DMS 273 treated with DMSO at 0.1 percent for 48 hours (cell line): ENCODE measurements around the gene CIB2.

ENCODE experiments used
- DNase-seq: peaks from one replicate; lab custom pipeline; 2025; lab: John Stamatoyannopoulos, UW

The CIB2 gene

DNA sequence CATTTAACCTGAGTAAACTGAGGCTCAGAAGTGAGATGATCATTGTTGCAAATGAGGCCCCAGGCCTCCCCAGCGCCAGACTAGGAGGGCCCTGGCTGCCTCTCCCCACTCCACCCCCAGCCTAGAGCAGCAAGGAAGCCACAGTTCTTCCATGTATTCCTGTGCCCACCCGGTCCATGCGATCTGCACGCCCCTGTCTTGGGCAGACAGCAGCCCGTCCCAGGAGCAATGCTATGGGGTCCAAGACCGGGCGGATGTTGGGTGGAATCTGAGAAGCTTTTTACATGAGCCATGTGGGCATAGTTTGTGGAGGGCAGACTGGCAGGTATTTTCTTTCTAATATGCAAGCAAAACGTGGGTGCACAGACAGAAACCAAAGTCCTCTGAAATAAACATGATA lies 23.8 kb downstream of the CIB2 start:
- no peak for DNase-seq

DNA sequence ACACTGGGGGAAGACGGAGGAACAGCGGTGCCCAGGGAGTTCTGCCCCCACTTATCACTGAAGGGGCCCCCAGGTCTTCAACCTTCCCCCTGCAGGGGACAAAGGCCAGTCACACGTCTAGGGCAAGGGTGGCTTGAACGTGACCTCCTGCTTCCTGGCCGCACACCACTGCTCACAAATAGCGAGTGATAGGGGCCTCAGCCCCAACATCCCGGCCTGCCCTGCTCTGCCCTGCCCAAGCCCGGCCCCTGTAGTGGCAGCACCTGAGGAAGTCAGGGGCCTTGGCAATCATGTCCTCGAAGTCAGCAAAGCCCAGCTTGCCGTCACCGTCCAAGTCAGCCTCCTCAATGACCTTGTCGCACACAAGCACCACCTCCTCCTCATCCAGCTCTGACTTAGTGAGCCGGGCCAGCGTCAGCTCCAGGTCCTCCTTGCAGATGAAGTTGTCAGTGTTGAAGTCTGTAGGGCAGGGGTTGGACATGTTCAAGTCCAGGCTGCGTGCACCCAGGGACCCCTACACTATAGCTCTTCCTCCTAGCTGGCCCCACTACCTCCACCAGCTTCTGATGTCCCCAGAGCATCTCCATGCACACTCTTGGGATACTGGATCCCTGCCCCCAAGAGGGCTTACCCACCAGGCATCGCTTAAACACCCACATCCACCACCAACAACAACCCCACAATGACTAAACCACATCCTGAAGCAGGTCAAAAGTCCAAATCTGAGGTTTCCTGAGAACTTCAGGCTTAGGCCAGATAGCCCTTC lies 25.6 kb downstream of the CIB2 start:
- no peak for DNase-seq

DNA sequence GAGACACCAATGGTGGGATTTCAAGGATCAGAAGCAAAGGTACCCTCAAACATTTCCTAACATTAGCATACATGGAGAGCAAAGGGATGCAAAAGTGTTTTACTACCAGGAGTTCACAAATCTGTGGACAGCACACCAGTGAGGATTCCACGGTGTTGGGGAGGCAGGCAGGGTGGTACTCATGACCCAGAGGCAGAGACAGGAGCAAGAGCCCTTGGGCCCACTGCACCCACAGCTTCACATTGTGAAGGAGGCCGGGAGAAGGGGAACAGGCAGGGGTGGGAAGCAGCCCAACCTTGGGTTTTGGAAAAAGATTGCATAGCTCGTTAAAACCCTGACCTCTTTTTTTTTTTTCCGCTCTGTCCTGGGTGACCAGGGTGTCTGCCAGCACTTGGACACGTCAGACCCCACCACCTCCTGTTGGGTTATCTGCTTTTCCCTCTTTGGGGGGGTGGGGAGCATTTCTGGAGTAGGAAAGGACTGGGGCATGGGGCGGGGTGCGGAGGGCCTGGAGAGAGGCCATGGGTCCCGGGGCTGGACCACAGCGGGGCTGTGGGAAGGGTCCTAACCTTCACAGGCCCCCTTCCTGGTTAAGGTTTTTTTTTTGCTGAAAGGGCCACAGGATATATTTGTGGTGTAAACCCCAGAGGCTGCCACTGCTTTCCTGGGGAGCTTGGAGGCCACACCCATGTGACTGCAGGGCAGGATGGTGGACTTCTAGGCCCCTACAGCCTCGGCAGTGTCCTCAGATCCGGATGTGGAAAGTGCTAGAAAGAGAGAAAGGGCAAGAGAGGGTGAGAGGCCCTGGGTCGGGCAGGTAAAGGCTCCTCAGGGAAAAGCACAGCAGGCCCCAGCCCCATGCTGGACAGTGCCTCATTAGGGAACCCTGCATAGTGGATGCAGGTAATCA lies 26.4 kb downstream of the CIB2 start:
- DNase-seq: no peak

DNA sequence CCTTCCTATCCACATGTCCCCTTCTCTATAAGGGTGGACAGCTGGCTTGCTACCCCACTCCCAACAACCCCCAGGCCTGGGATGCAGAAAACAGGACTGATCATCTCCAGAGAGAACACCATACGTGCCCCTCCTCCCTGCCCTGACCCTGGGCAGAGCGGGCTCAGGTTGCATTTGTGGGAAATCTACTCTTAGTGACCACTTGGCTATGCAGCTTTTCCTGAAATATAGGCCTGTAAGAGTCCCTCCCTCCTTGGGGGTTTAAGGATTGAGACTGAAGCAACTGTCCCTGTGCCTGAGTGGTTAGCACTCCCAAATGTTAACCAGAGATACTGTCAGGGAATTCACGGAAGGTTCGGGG lies 27.1 kb downstream of the CIB2 start:
- DNase-seq: no peak

DNA sequence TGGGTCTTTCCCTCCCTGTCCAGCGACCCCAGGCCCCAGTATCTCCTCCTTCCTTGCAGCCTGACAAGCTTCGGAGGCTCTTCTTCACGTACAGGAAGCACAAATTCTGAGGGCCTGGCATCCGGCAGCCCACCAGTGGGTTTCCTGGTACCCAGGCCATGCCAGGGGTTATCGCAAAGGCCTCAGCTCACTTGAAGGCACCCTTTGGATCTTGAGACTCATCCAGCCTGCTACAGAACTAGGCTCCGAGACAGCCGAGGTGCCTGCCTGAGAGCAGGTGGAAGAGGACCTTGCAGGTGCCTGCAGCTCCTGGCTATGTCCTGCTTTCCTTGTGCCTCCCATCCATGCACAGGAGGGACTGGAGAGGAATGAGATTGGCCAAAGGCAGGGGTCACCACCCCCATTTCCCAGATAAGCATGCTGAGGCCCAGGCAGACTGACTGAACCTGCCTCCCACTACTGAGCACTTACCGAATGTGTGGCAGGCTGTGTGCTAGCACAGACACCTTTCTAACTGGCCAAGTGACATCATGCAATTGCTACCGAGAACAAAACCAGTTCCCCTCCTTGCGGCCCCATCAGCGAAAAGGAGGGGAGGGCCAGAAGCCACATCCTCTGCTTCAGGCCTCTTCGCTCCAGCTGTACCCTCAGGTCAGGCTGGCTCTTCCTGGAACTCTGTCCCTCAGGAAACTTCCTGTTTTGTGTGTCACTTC lies 27.7 kb downstream of the CIB2 start:
- no peak for DNase-seq

DNA sequence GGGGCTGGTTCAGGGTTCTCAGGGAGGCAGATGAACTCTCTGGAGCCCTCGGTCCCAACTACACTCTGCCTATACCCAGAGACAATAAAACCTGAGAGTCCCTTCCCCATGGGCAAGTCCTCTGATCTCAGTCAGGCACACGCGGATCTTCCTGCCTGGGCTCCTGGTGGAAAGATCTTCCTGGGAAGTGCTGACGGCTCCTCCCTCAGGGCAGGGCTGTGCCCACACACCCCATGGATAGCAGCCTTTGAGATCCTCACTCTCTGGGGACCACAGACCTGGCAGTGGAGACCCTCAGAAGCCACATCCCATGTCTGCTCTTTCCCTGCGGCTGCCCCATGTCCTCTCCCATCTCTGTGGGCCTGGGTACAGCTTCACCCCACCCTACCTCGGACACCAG lies 28.5 kb downstream of the CIB2 start:
- no peak for DNase-seq

DNA sequence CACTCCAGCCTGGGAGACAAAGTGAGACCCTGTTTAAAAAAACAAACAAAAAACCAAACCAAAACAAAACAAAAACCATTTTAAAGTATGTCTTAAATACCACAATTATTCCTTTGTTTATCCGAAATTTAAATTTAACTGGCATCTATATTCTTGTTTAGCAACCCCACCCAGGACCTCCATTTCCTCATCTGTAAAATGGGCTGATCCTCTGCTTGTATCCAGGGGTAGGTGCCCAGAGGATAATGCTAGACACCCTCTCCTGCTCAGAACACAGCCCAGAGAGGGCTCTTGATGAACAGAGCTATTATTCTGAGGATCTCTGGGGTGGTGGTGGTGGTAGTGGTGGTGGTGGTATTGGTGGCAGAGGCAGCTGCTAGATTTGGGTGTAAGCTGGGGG lies 29.0 kb downstream of the CIB2 start:
- DNase-seq: no peak

DNA sequence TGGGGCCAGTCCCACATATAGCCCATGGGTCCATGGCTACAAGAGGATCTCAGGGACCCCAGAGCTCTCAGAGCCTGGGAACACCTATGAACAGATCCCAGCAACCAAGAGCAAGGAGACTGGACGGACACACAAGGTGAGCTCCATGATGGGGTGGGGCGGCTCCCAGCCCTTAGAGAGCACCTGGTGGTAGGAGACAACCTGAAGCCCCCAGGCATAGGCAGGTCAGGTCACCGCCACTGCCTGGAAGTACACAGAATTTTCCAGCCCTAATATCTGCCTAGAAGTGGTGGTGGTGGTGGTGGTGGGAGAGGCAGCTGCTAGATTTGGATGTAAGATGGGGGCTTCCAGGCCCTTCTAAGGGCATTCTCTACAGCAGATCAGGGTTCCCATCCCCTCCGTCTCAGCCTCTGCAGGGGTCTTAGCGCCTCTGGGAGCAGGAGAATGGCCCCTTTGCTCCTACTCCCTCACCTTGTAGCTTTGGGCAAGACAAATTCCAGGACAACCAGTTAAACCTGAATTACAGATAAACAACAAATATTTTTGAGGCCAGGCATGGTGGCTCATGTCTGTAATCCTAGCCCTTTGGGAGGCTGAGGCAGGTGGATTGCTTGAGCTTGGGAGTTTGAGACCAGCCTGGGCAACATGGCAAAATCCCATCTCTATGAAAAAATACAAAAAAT lies 29.7 kb downstream of the CIB2 start:
- no peak for DNase-seq

DNA sequence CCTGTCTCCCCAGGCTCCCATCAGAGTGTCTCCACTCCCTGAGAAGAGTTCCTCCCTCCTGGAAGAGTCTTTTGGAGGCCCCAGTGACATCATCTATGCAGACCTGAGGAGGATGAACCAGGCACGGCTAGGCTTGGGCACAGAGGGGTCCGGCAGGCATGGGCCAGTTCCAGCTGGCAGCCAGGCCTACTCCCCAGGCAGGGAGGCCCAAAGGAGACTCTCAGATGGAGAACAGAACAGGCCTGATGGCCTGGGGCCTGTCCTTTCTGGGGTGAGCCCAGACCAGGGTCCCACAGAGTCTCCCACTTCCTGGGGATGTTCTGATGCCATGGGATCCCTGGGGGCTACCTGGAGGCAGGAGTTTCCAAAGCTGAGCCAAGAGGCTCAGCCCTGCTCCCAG lies 30.4 kb downstream of the CIB2 start:
- no peak for DNase-seq

DNA sequence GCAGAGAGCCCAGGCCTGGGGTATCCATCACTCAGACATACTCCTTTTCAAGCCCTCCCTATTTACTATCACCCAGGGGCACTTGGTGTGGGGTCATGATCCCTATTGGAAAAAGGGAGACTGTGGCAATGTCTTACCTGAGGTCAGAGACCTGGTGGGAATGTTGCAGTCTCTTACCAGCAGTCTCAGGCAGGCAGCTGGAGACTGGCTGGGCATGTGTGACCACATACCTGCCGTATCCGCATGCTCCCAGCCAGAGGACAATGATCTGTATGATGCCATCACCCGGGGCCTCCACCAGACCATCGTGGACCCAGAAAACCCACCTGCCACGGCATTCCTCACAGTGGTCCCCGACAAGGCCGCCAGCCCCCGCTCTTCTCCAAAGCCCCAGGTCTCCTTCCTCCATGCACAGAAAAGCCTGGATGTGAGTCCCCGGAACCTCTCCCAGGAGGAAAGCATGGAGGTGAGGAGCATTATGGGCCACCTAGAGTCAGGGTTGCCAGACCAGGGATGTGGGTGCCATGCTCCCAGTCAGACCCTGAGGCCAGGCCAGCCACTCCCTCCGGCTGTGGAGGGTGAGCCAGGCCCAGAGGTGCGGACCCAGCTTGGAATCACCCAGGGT lies 33.0 kb downstream of the CIB2 start:
- no peak for DNase-seq

DNA sequence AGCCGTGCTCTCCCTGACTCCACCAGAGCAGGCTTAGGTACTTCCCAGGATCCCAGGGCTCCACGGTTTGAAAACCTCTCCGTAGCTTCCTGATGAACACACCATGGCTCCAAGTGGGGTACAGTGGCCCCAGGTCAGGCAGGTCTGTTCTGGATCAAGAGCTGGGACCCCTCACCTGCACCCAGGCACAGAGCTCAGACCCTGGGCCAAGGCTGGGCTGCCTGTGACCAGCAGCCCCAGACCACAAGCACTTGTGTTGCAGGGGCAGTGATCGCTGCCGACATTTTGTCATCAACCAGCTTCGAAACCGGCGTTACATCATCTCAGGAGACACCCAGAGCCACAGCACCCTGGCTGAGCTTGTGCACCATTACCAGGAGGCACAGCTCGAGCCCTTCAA lies 33.6 kb downstream of the CIB2 start:
- DNase-seq: no peak

DNA sequence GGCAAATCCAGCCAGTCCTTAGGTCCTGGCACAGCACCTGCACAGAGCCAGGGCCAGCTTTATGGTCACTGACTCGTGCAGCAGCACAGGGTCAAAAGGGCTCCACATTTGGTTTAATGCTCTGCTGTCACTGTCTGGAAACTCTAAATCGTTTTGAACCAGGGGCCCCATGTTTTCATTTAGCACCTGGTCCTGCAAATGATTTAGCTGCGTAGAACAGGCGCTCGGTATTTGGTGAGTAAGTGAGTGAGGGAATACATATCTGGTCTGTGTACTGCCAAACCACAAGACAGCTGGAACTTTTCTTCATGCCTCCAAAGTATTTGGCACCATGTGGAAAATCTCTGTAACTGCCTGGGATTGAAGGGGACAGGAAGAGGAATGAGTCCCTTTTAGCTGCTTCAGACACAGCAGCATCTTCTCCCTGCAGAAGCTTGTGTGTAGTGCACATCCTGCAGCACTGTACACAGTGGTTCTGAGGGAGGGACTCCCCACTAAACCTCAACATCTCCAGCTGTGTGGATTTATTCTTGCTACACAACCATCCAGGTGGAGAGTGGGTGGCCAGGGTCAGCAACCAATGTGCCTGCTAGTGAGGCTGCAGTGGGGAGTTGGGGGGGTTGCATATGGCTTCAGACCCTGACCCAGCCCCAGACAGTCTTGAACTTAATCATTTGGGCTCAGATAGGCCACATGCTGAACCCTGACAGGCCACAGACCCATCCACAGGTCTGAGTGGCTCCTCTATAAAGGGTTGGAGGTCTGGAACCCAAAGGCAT lies 37.8 kb downstream of the CIB2 start:
- DNase-seq: no peak

DNA sequence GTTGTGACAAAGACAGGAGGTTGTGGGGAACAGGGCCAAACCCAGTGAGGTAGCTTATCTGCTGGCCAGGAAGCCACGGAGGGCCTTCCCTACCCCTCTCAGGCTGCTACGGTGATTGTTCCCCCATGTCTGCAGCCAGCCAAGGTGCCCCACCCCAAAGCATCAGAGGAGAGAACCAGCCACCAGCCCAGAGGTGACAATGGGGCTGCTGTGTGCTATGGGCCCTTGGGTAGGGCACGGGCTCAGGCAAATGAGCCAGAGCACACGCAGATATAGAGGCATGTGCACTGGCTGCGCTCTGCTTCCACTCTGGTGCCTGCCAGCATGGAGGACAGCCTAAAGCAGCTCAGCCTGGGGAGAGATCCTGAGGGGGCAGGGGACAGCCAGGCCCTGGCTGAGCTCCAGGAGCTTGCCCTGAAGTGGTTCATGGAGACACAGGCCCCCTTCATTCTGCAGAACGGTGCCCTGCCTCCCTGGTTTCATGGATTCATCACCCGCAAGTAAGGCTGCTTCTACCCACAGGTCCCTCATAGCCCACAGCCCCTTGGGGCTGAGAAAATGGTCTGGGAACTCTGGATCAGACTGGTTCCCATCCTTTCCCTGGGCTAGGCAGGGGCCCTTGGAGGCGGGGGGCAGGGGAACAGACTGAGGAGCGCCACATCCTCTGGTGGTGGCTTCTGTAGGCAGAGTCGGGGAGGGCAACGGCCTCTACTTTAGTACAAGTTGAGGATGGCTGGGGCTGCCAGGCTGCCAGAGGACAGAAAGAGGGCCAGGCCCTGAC lies 38.8 kb downstream of the CIB2 start, which contains the start of gene SH2D7:
Gene SH2D7 (plus strand): TSS at position 301 of the 781 bp plus-strand sequence. CDS start 24 bp downstream, at position 325.
- DNase-seq: no peak

DNA sequence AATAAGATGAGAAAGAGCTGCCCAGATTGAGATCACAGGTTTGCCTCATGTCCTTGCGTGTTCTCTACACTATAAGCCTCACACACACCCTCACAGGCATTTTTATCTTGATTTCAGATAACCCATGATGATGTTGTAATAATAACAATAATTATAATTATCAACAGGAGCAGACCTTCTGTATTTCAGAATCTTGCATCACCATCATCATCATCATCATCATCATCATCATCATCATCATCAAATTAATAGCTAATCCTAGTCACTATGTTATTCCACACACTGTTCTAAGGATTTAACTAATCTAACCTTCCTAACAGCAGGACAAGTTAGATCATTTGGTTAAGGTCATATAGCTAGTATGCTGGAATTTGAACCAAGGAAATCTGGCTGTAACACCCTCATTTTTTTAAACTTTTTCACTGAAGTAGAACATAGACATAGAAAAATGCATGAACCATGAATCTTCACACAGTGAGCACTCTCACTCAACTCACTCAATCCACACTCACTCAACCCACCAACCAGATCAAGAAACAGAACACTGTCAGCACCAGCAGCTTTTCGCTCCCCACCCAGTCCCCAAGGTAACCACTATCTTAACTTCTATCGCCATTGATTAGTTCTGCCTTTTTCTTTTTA lies 40.7 kb downstream of the CIB2 start:
- no peak for DNase-seq

DNA sequence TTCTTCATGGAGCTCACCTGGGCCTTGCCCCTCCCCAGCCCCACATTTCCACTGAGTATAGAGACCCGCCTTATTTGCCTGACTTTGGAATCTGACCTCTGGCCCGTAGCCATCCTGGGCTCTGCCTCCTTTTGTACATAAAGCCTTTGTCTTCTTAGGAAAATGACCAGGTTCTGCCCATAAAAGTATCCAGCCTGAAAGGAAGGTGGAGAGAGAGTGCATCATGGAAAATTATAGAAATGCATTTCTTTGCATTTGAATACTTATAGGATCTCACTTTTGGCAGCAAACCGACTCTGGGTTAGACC lies 42.5 kb downstream of the CIB2 start:
- no peak for DNase-seq

DNA sequence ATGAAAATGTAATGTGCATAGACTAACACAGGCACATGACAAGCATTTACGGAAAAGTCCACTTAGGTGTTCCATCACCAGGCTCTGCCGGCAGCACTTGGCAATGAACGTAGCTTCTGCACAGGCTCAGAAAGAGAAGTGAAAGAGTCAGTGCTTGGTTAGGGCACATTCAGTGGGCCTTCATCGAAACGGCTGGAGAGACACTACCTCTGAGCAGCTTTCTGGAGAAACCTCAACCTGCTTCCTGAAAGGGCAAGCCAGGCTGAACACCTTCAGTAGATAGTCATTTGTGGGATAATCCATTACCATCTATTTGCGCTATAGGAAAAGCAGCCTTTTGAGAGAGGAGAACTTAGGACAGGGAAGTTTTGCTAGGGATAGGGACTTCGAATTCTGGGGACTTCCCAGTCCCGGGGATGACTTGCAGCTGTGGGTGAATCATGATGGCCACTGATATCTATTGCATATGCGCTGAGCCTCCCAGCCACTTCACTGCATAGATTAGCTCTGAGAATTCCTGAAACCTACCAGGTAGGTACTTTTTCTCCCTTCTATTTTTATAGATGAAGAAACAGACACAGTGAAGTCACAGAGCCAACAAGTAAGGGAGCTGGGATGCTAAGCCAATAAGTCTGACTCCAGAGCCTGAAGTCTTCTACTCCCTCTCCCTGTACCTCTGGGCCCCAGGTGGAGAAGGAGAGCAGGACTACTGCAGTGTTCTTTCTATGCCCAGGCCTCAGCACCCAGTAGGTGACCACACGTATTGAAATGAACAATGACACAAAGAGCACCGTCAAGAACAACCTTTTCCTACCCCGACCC lies 43.1 kb downstream of the CIB2 start:
- no peak for DNase-seq

DNA sequence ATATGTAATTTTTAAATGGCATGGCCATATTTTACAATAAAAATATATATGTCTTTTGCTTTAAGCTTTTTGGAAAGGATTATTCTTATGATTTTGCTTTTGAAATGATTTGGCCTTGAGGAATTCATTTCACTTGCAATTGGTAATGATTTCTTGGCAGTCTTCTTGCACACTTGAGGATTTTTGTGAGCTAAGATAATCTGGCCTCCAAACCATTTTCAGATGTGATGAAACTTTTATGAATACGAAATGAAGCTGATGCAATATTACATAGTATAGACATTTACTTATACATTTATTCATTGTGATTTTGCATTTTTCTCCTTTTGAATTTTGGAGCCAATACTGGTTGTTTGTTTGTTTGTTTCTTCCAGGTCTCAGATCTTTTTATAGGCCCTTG lies 45.3 kb downstream of the CIB2 start:
- no peak for DNase-seq

DNA sequence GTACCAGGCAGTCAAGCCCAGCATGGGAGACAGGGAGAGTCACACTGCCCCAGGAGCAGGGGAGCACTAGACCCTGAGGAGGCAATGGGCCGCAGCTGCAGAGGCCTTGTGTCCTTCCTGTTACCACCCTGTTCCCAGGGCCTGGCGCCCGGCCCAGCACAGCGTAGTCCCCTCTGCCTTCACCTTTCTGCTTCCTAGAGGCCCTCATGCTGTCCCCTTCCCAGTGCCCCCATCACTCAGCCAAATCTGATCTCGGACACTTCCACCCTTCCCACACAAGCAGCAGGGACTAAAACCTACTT lies 46.8 kb downstream of the CIB2 start:
- DNase-seq: no peak
